Measurements from ENCODE around the gene ANKLE1. TPM values are rescaled to one million over a fixed set of nuclear protein-coding genes. Genes with fewer than 3 reads are reported as not detected.

ANKLE1 gene
- total RNA-seq, 1 experiment from 2014 or later = 0.16 TPM

GRCh38 chr19:17325881-17326594 lies 44.3 kb downstream of the ANKLE1 start:
- no peak overlapping the region for H3K4me3 Mint-ChIP-seq (ENCODE audit: unreplicated experiment)
- ChIA-PET POLR2A (interaction anchor here (0.6 to 2.9 kb wide), 7 partner anchors 8 to 1020 kb away, joined by 3 to 15 read pairs (median 7); partner anchors contain the start of gene DDA1), CTCF (interaction anchor here (0.5 to 1.5 kb wide), 3 partner anchors 8 to 493 kb away, joined by 3 read pairs; no protein-coding TSS in a partner anchor)
- no peak for TF ChIP-seq CTCF (IDR thresholded peaks at IDR 0.05; ENCODE audit: unreplicated experiment)
- H3K9me3 Mint-ChIP-seq (ENCODE audit: unreplicated experiment) = no peaks in the 10 kb centered on the region
- DNase-seq (ENCODE audit: unreplicated experiment) = peak; percentile 80
- no peaks in the 10 kb centered on the region for H3K27me3 Mint-ChIP-seq (ENCODE audit: insufficient read depth, unreplicated experiment)
- BruUV-seq (replicated peaks) = no TSS peak
- no peak overlapping the region for H3K27ac Mint-ChIP-seq (ENCODE audit: low read depth, unreplicated experiment)
- peaks cover 48% of the 10 kb centered on the region for H3K36me3 Mint-ChIP-seq (ENCODE audit: insufficient read depth, unreplicated experiment)
- intact Hi-C loops (cut with micrococcal nuclease) = no loop called here
- H3K4me1 Mint-ChIP-seq (ENCODE audit: insufficient read depth, unreplicated experiment) = peaks cover 5% of the 10 kb centered on the region

GRCh38 chr19:17326595-17326966 lies 44.9 kb downstream of the ANKLE1 start:
- Mint-ChIP-seq H3K4me3 (ENCODE audit: unreplicated experiment) (no peak overlapping the region), H3K27ac (ENCODE audit: low read depth, unreplicated experiment) (no peak overlapping the region), H3K36me3 (ENCODE audit: insufficient read depth, unreplicated experiment) (peaks cover 48% of the 10 kb centered on the region), H3K27me3 (ENCODE audit: insufficient read depth, unreplicated experiment) (no peaks in the 10 kb centered on the region), H3K9me3 (ENCODE audit: unreplicated experiment) (no peaks in the 10 kb centered on the region), H3K4me1 (ENCODE audit: insufficient read depth, unreplicated experiment) (peaks cover 5% of the 10 kb centered on the region)
- ChIA-PET POLR2A (interaction anchor here (0.6 to 2.2 kb wide), 6 partner anchors 9 to 1020 kb away, joined by 3 to 10 read pairs (median 6); partner anchors contain the start of gene DDA1), CTCF (interaction anchor here (0.5 to 1.5 kb wide), 2 partner anchors 9 to 493 kb away, joined by 3 read pairs; no protein-coding TSS in a partner anchor)
- no peak for TF ChIP-seq CTCF (IDR thresholded peaks at IDR 0.05; ENCODE audit: unreplicated experiment)
- intact Hi-C loops (cut with micrococcal nuclease) = no loop called here
- DNase-seq (ENCODE audit: unreplicated experiment) = peak; percentile 43
- no TSS peak for BruUV-seq (replicated peaks)

- Mint-ChIP-seq H3K27me3 (ENCODE audit: insufficient read depth, unreplicated experiment) (no peaks in the 10 kb centered on the region), H3K4me1 (ENCODE audit: insufficient read depth, unreplicated experiment) (peaks cover 5% of the 10 kb centered on the region), H3K4me3 (ENCODE audit: unreplicated experiment) (peak overlapping the region; percentile 21), H3K9me3 (ENCODE audit: unreplicated experiment) (no peaks in the 10 kb centered on the region), H3K27ac (ENCODE audit: low read depth, unreplicated experiment) (no peak overlapping the region), H3K36me3 (ENCODE audit: insufficient read depth, unreplicated experiment) (peaks cover 47% of the 10 kb centered on the region)
- ChIA-PET CTCF (interaction anchor here (0.6 to 1.5 kb wide), 3 partner anchors 10 to 32 kb away, joined by 3 to 4 read pairs (median 3); no protein-coding TSS in a partner anchor), POLR2A (interaction anchor here (1.0 to 2.2 kb wide), 5 partner anchors 9 to 21 kb away, joined by 3 to 10 read pairs (median 7); partner anchors contain the start of gene DDA1)
- DNase-seq (ENCODE audit: unreplicated experiment) = no peak
- BruUV-seq (replicated peaks) = no TSS peak
- no peak for TF ChIP-seq CTCF (IDR thresholded peaks at IDR 0.05; ENCODE audit: unreplicated experiment)
- intact Hi-C loops (cut with micrococcal nuclease) = no loop called here
Measured at GRCh38 chr19:17327068-17327653, 45.5 kb downstream of the ANKLE1 start.

Measured in MCF 10A (cell line).